Hematopoietic multipotent progenitor cell (in vitro differentiated cells): ENCODE data around the gene ACP2. TPM values are rescaled to one million over a fixed set of nuclear protein-coding genes. Genes with fewer than 3 reads are reported as not detected.

Source experiments
- DNase-seq, 3 donors: peaks; one replicate each; pipeline ENCODE4 v3.0.0-alpha.2; 2011 to 2015; ENCODE audit warnings: low read depth in 2 of 3, low spot score in 2 of 3
- total RNA-seq: library from RNA; depleted of rRNA; stranded (reverse); fragments of >200 nt; gene quantifications from one replicate; pipeline ENCODE4 v1.2.3, GENCODE V29; 2012

Gene ACP2
- total RNA-seq, 1 donor = 37.4 TPM

GRCh38 chr11:47269002-47269828 lies 20.6 kb upstream of the ACP2 start:
- peak; percentile 71 to 95 (median 89) for DNase-seq

- DNase-seq = no peak
These were observed 19.9 kb upstream of the ACP2 start for GRCh38 chr11:47268448-47269001.

- DNase-seq = no peak
These were observed 19.3 kb upstream of the ACP2 start for GRCh38 chr11:47267876-47268275.

GRCh38 chr11:47264521-47264920 lies 15.9 kb upstream of the ACP2 start:
- no peak for DNase-seq

DNA sequence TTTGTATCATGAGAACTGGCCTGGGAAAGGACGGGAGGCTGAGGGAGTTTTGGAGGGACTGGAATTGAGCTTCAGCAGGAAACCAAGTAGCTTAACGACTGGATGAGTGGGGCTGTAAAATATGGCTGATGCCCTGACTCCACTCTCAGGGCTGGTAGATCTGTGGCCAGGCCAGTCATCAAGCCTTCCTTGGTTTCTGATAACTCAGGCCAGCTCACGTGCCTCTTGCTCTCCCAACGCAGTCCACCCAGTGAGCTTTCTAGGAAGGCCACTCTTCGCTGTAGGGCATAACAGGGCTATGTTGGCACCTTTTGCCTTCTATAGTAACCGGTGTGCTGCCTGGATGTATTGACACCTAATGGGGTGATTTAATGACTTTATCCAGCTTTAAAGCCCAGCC lies 15.5 kb upstream of the ACP2 start:
- no peak for DNase-seq

GRCh38 chr11:47261291-47261800 lies 12.7 kb upstream of the ACP2 start:
- DNase-seq = no peak

DNA sequence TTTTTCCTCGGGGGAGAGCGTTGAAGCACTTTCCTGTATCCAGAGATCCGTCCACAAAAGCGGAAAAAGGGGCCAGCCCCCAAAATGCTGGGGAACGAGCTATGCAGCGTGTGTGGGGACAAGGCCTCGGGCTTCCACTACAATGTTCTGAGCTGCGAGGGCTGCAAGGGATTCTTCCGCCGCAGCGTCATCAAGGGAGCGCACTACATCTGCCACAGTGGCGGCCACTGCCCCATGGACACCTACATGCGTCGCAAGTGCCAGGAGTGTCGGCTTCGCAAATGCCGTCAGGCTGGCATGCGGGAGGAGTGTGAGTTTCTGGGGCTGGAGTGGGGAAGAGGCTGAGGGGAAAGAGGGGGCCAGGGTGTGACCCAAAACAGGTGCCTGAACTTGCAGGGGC lies 11.8 kb upstream of the ACP2 start:
- no peak for DNase-seq

GRCh38 chr11:47259232-47259977 lies 10.8 kb upstream of the ACP2 start:
- peak in 2 of 3 donors; percentile 64 to 87 for DNase-seq

DNA sequence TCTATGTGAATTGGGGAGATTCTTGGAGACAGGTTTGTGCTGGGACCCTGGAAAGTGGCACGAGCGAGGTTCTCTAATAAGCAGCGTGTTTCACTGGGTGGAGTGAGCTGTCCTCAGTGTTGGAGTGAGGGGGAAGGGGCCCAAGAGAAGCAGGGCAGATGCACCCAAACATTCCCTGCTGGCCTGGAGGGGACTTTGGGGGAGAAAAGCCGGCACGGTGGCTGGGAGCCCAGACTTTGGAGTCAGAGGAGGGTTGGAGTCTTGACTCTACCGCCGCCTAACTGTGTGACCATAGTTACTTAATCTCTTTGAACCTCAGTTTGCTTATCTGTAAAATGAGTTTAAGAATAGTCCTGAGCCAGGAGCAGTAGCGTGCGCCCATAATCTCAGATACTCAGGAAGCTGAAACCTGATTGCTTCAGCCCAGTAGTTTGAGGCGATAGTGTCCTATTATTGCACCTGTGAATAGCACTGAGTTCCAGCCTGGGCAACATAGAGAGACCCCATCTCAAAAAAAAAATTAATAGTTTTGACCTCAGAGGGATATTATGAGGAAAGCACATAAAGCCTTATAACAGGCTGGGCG lies 9.8 kb upstream of the ACP2 start:
- DNase-seq = no peak

- no peak for DNase-seq
These were observed 9.1 kb upstream of the ACP2 start, which contains the start of gene NR1H3 for GRCh38 chr11:47257517-47258316. Gene NR1H3 (plus strand): TSS chr11:47257996. CDS start chr11:47259217, 1,221 bp downstream.

DNA sequence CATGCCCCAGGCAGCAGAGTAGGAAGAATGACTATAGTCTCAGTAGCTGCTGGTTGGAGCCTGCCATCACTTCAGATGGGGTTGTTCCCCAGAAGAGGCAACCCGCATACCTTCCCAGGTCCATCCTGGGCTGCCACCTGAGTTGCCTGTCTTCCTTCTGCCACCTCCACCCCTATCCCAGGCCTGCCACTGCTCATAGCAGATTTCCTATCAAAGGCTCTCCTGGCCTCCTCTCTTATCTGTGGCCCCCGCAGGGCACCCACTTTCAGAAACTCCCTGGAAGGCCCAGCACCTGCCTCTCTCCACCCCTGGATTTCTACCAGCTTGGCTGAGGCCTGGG lies 8.5 kb upstream of the ACP2 start:
- DNase-seq = no peak

- no peak for DNase-seq
These were observed 7.8 kb upstream of the ACP2 start for GRCh38 chr11:47256374-47256773.

- DNase-seq = peak in 1 of 3 donors; percentile 55
These were observed 5.8 kb upstream of the ACP2 start for GRCh38 chr11:47254386-47254785.

GRCh38 chr11:47253660-47254059 lies 5.0 kb upstream of the ACP2 start:
- DNase-seq = no peak

- DNase-seq = no peak
These were observed 3.1 kb upstream of the ACP2 start for GRCh38 chr11:47251751-47252150.

GRCh38 chr11:47249378-47249715 lies 733 bp upstream of the ACP2 start:
- no peak for DNase-seq

DNA sequence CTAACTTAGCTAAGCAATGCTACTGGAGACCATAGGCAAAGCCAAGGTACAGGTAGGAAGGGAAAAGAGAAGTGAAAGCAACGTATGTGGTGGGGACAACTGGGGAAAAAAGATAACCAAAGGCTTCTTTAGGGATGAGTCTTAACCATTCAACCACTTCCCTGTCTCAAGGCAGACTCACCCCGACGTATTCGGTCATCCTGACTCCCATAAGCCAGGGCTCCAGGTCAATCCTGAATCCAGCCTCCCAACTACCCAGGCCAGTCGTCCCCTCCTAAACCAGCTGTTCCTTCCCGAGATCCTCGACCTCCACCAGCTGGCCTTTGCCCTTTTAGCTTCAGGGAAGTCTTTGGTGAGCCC lies 330 bp downstream of the ACP2 start:
- DNase-seq = no peak

DNA sequence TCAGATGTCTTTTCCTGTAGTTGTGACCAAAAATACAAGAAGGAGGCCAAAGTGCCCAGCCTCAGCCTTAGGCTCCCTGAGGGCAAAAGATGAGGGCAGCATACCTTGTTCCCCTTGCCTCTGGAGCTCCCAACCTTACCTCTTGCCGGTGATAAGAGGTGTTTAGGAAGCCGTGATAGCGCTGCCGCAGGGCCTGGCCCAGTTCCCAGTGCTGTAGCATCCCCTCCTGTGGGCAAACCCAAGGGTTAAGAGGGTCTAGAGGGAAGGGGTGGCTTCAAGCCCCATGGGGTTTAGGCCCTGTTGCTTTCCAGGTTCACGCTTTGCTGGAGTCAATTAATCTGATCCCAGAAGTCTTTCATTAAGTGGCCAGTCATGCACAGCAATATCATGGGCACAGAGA lies 1.1 kb downstream of the ACP2 start:
- no peak for DNase-seq

- no peak for DNase-seq
These were observed 2.8 kb downstream of the ACP2 start for GRCh38 chr11:47245611-47246357.
